ENCODE results near the gene PCBP3. TPM values are rescaled to one million over a fixed set of nuclear protein-coding genes. Genes with fewer than 3 reads are reported as not detected.

The PCBP3 gene
- total RNA-seq, 1 donor from 2014 or later, result 72.7 TPM

- Mint-ChIP-seq H3K4me3 (ENCODE audit: unreplicated experiment) (no peak overlapping the region), H3K4me1 (ENCODE audit: low read depth, unreplicated experiment) (peaks cover 15% of the 10 kb centered on the region), H3K27me3 (ENCODE audit: unreplicated experiment) (peaks cover 5% of the 10 kb centered on the region), H3K27ac (ENCODE audit: unreplicated experiment) (no peak overlapping the region), H3K9me3 (ENCODE audit: unreplicated experiment) (peaks cover 4% of the 10 kb centered on the region), H3K36me3 (ENCODE audit: unreplicated experiment) (no peaks in the 10 kb centered on the region)
- TF ChIP-seq, protein P1, sequence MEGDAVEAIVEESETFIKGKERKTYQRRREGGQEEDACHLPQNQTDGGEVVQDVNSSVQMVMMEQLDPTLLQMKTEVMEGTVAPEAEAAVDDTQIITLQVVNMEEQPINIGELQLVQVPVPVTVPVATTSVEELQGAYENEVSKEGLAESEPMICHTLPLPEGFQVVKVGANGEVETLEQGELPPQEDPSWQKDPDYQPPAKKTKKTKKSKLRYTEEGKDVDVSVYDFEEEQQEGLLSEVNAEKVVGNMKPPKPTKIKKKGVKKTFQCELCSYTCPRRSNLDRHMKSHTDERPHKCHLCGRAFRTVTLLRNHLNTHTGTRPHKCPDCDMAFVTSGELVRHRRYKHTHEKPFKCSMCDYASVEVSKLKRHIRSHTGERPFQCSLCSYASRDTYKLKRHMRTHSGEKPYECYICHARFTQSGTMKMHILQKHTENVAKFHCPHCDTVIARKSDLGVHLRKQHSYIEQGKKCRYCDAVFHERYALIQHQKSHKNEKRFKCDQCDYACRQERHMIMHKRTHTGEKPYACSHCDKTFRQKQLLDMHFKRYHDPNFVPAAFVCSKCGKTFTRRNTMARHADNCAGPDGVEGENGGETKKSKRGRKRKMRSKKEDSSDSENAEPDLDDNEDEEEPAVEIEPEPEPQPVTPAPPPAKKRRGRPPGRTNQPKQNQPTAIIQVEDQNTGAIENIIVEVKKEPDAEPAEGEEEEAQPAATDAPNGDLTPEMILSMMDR (IDR thresholded peaks at IDR 0.05; ENCODE audit: partially characterized antibody, unreplicated experiment), result no peak
- DNase-seq, result no peak
Observed at GRCh38 chr21:45860493-45861155, 217.1 kb downstream of the PCBP3 start.

DNA sequence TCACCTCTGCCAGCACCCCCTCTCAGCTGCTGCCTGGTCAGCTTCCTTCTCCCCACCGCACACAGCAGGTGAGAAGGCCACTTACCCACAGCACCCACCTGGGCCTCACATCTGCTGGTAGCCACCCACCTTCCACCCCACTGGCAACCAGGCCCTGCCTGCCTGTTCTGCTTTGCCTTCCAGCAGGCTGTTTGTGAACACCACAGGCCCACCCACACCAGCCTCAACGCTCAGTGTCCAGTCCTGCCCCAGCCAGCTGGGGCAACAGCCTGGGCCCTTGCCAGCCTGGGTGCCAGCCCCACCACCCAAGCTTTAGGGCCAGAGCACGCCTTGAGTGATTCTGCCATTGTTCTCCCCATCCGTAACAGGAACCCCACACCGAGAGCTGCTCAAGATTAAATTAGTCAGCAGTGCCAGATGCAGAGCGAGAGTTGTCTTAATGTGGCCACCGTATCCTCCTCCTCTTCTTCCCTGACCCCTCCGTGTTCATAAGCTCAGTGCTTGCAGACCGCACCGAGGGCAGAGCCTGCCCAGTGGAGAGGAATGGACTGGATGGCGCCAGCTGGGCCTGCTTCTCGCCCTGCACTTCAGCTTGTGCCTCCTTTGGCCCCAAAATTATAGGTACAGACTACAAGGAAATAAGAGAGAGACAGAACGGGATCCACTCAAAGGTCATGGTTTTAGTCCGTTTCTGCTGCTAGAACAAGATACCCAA, 217.8 kb downstream of the PCBP3 start:
- Mint-ChIP-seq H3K4me1 (ENCODE audit: low read depth, unreplicated experiment) (peaks cover 15% of the 10 kb centered on the region), H3K27me3 (ENCODE audit: unreplicated experiment) (peaks cover 5% of the 10 kb centered on the region), H3K27ac (ENCODE audit: unreplicated experiment) (peak overlapping the region; percentile 13), H3K36me3 (ENCODE audit: unreplicated experiment) (no peaks in the 10 kb centered on the region), H3K4me3 (ENCODE audit: unreplicated experiment) (no peak overlapping the region), H3K9me3 (ENCODE audit: unreplicated experiment) (peaks cover 4% of the 10 kb centered on the region)
- no peak for DNase-seq
- TF ChIP-seq, protein P1 (IDR thresholded peaks at IDR 0.05; ENCODE audit: partially characterized antibody, unreplicated experiment), result no peak

- H3K27ac Mint-ChIP-seq (ENCODE audit: unreplicated experiment), result no peak overlapping the region
- peaks cover 17% of the 10 kb centered on the region for H3K4me1 Mint-ChIP-seq (ENCODE audit: low read depth, unreplicated experiment)
- no peak overlapping the region for H3K4me3 Mint-ChIP-seq (ENCODE audit: unreplicated experiment)
- H3K9me3 Mint-ChIP-seq (ENCODE audit: unreplicated experiment), result peaks cover 5% of the 10 kb centered on the region
- peaks cover 5% of the 10 kb centered on the region for H3K36me3 Mint-ChIP-seq (ENCODE audit: unreplicated experiment)
- peaks cover 9% of the 10 kb centered on the region for H3K27me3 Mint-ChIP-seq (ENCODE audit: unreplicated experiment)
- DNase-seq, result no peak
- TF ChIP-seq, protein P1 (IDR thresholded peaks at IDR 0.05; ENCODE audit: partially characterized antibody, unreplicated experiment), result no peak
Observed at GRCh38 chr21:45862543-45863207, 219.2 kb downstream of the PCBP3 start.

GRCh38 chr21:45863267-45863666, 219.7 kb downstream of the PCBP3 start:
- peaks cover 5% of the 10 kb centered on the region for H3K9me3 Mint-ChIP-seq (ENCODE audit: unreplicated experiment)
- TF ChIP-seq, protein P1 (IDR thresholded peaks at IDR 0.05; ENCODE audit: partially characterized antibody, unreplicated experiment), result no peak
- DNase-seq, result no peak
- peaks cover 9% of the 10 kb centered on the region for H3K27me3 Mint-ChIP-seq (ENCODE audit: unreplicated experiment)
- H3K4me1 Mint-ChIP-seq (ENCODE audit: low read depth, unreplicated experiment), result peaks cover 13% of the 10 kb centered on the region
- no peak overlapping the region for H3K27ac Mint-ChIP-seq (ENCODE audit: unreplicated experiment)
- no peak overlapping the region for H3K4me3 Mint-ChIP-seq (ENCODE audit: unreplicated experiment)
- H3K36me3 Mint-ChIP-seq (ENCODE audit: unreplicated experiment), result peaks cover 5% of the 10 kb centered on the region
